Kidney (tissue), 14 donors: ENCODE results near the gene COLGALT1. TPM values are rescaled to one million over a fixed set of nuclear protein-coding genes. Genes with fewer than 3 reads are reported as not detected.
"Not testable (repeated sequence)": the region's sequence is repeated elsewhere in the genome, so short reads cannot be mapped to it uniquely, and the experiment has no call there.

Source experiments
- DNase-seq, 5 donors: peaks; one replicate each; pipeline ENCODE4 v3.0.0-alpha.2; 2013 to 2020
- FAIRE-seq: peaks from 2 replicates; lab custom pipeline; 2012; peaks lifted over from hg19 to GRCh38; lab: Jason Lieb, UNC
- H3K27ac ChIP-seq, 2 donors: one replicate each; pipeline ENCODE4 v1.7.0; 2013; ENCODE audit warnings: low read depth in 2 of 2, low read length in 2 of 2, inconsistent platforms in 1 of 2
- H3K27me3 ChIP-seq: one replicate; pipeline ENCODE4 v1.7.1; 2013; ENCODE audit warnings: low read length, inconsistent platforms; ENCODE audit not compliant: control insufficient read depth, insufficient read depth
- H3K36me3 ChIP-seq, 3 donors: one replicate each; pipeline versions ENCODE4 v1.7.0 to v1.7.1; 2013; ENCODE audit warnings: low read length in 3 of 3, control low read depth in 1 of 3, inconsistent platforms in 1 of 3; ENCODE audit not compliant: insufficient read depth in 3 of 3, control insufficient read depth in 2 of 3
- H3K4me1 ChIP-seq, 3 donors: one replicate each; pipeline versions ENCODE4 v1.7.0 to v1.7.1; 2013; ENCODE audit warnings: low read length in 3 of 3, inconsistent platforms in 1 of 3, low read depth in 1 of 3; ENCODE audit not compliant: control insufficient read depth in 2 of 3, insufficient read depth in 2 of 3
- H3K4me3 ChIP-seq, 3 donors: one replicate each; pipeline versions ENCODE4 v1.7.0 to v1.8.1; 2013; ENCODE audit warnings: low read length in 3 of 3, control low read depth in 1 of 3, inconsistent platforms in 1 of 3
- H3K9ac ChIP-seq, 3 donors: one replicate each; pipeline versions ENCODE4 v1.7.0 to v1.7.1; 2013; ENCODE audit warnings: low read length in 3 of 3, control low read depth in 1 of 3, inconsistent platforms in 1 of 3
- H3K9me3 ChIP-seq, 3 donors: one replicate each; pipeline versions ENCODE4 v1.7.0 to v1.7.1; 2013; ENCODE audit warnings: low read length in 3 of 3, control low read depth in 1 of 3, inconsistent platforms in 1 of 3; ENCODE audit not compliant: control insufficient read depth in 2 of 3, insufficient read depth in 1 of 3
- CTCF ChIP-seq: IDR thresholded peaks from 3 replicates; pipeline ENCODE4 v1.5.1; 2012; ENCODE audit warnings: mild to moderate bottlenecking, moderate library complexity, borderline replicate concordance; ENCODE audit not compliant: insufficient read depth; ENCODE audit errors: extremely low read depth
- intact Hi-C: fragments of 100-400 bp; cut with DNase I; formaldehyde crosslinking; loops from one replicate; pipeline ENCODE4 v1.11.1; 2022
- polyA plus RNA-seq: library from polyadenylated mRNA; stranded (reverse); fragments of 350-450 nt; fragmentation: Illumina TruSeq; extraction: RNeasy Lipid Tissue Mini Kit (QIAGEN cat#74804); gene quantifications from one replicate; pipeline ENCODE4 v1.2.3, GENCODE V29; 2014; ENCODE audit warnings: low read depth, low replicate concordance; ENCODE audit not compliant: insufficient read depth
- total RNA-seq: library from RNA; stranded (reverse); fragmentation: NEBNext Ultra II Directional; extraction: Animal tissue kit (Norgen Biotek cat#: 25700); gene quantifications from one replicate; pipeline ENCODE4 v1.2.1, GENCODE V29; 2021
- donor health status: control.
- donor health status: control.
- donor health status: control.
- donor health status: control.
- donor health status: control.
- donor health status: DM: yes; HTN: yes; CAD: no.
- donor health status: Normal renal cell carcinoma (clear cell type).

Gene COLGALT1
- total and polyA plus RNA-seq, 2 donors from 2014 or later: 23.6 to 66.2 TPM

GRCh38 chr19:17590866-17591265, 35.4 kb downstream of the COLGALT1 start:
- Histone ChIP-seq H3K4me3 (no peak overlapping the region), H3K4me1 (no peaks in the 10 kb centered on the region), H3K27me3 (no peaks in the 10 kb centered on the region), H3K27ac (no peak overlapping the region), H3K9ac (no peak overlapping the region), H3K9me3 (no peaks in the 10 kb centered on the region), H3K36me3 (no peaks in the 10 kb centered on the region)
- FAIRE-seq (no peak), DNase-seq (no peak)
- TF ChIP-seq CTCF: no peak
- intact Hi-C loops: no loop called here

GRCh38 chr19:17594296-17594695, 38.8 kb downstream of the COLGALT1 start:
- H3K27me3 ChIP-seq, H3K9me3 ChIP-seq, intact Hi-C loops, DNase-seq, H3K27ac ChIP-seq, H3K36me3 ChIP-seq, H3K4me1 ChIP-seq, H3K4me3 ChIP-seq, FAIRE-seq, H3K9ac ChIP-seq: not testable (repeated sequence)

GRCh38 chr19:17598063-17598462, 42.6 kb downstream of the COLGALT1 start:
- H3K9ac ChIP-seq, FAIRE-seq, H3K4me3 ChIP-seq, H3K4me1 ChIP-seq, H3K27me3 ChIP-seq, H3K36me3 ChIP-seq, DNase-seq, H3K27ac ChIP-seq, intact Hi-C loops, H3K9me3 ChIP-seq: not testable (repeated sequence)

GRCh38 chr19:17598953-17599352, 43.5 kb downstream of the COLGALT1 start:
- intact Hi-C loops: no loop called here
- FAIRE-seq: no peak

More at GRCh38 chr19:17598953-17599352, 43.5 kb downstream of the COLGALT1 start:
- H3K4me3 ChIP-seq: no peak overlapping the region
- no peak for TF ChIP-seq CTCF
- H3K4me1 ChIP-seq: no peaks in the 10 kb centered on the region
- H3K27ac ChIP-seq: no peak overlapping the region
- H3K9me3 ChIP-seq: no peaks in the 10 kb centered on the region
- DNase-seq: no peak
- no peaks in the 10 kb centered on the region for H3K36me3 ChIP-seq
- no peak overlapping the region for H3K9ac ChIP-seq
- H3K27me3 ChIP-seq: no peaks in the 10 kb centered on the region
